Effector memory CD4-positive, alpha-beta T cell (primary cell): ENCODE data around the gene DCLK1.

ENCODE experiments used
- DNase-seq, 3 donors: peaks; one replicate each; pipeline ENCODE4 v3.0.0-alpha.2; 2020
- H3K27ac ChIP-seq: 2 replicates; pipeline ENCODE4 v1.7.0; 2013; ENCODE audit warnings: mild to moderate bottlenecking, low read length, moderate library complexity; ENCODE audit not compliant: insufficient read depth, poor library complexity, severe bottlenecking
- H3K27me3 ChIP-seq: replicated peaks from 2 replicates; pipeline ENCODE4 v1.7.0; 2013; ENCODE audit warnings: mild to moderate bottlenecking, low read length; ENCODE audit not compliant: insufficient read depth, control insufficient read depth, poor library complexity, severe bottlenecking
- H3K36me3 ChIP-seq: 2 replicates; pipeline ENCODE4 v1.7.0; 2013; ENCODE audit warnings: mild to moderate bottlenecking, low read length, moderate library complexity; ENCODE audit not compliant: control insufficient read depth, insufficient read depth
- H3K4me1 ChIP-seq: 2 replicates; pipeline ENCODE4 v1.7.0; 2013; ENCODE audit warnings: low read length, mild to moderate bottlenecking; ENCODE audit not compliant: control insufficient read depth, insufficient read depth, poor library complexity, severe bottlenecking
- H3K4me3 ChIP-seq: 2 replicates; pipeline ENCODE4 v1.7.0; 2013; ENCODE audit warnings: low read length, low read depth, mild to moderate bottlenecking; ENCODE audit not compliant: insufficient read depth, poor library complexity, severe bottlenecking
- H3K9me3 ChIP-seq: 2 replicates; pipeline ENCODE4 v1.7.0; 2013; ENCODE audit warnings: mild to moderate bottlenecking, low read length, moderate library complexity; ENCODE audit not compliant: control insufficient read depth

The DCLK1 gene

GRCh38 chr13:36154567-36155291 lies 23.5 kb upstream of the DCLK1 start:
- Histone ChIP-seq H3K36me3 (no peaks in the 10 kb centered on the region), H3K4me3 (no peak overlapping the region), H3K27me3 (no peaks in the 10 kb centered on the region), H3K27ac (no peak overlapping the region), H3K4me1 (no peaks in the 10 kb centered on the region), H3K9me3 (no peaks in the 10 kb centered on the region)
- no peak for DNase-seq

GRCh38 chr13:36151591-36151990 lies 20.4 kb upstream of the DCLK1 start:
- Histone ChIP-seq H3K9me3 (no peaks in the 10 kb centered on the region), H3K27me3 (no peaks in the 10 kb centered on the region), H3K4me1 (no peaks in the 10 kb centered on the region), H3K27ac (no peak overlapping the region), H3K4me3 (no peak overlapping the region), H3K36me3 (no peaks in the 10 kb centered on the region)
- DNase-seq, result no peak

GRCh38 chr13:36148446-36148845 lies 17.3 kb upstream of the DCLK1 start:
- Histone ChIP-seq H3K27ac (no peak overlapping the region), H3K9me3 (no peaks in the 10 kb centered on the region), H3K36me3 (no peaks in the 10 kb centered on the region), H3K4me1 (no peaks in the 10 kb centered on the region), H3K4me3 (no peak overlapping the region), H3K27me3 (no peaks in the 10 kb centered on the region)
- DNase-seq, result no peak

- Histone ChIP-seq H3K27ac (no peak overlapping the region), H3K36me3 (no peaks in the 10 kb centered on the region), H3K27me3 (no peaks in the 10 kb centered on the region), H3K4me3 (no peak overlapping the region), H3K9me3 (no peaks in the 10 kb centered on the region), H3K4me1 (no peaks in the 10 kb centered on the region)
- DNase-seq, result no peak
Measured at GRCh38 chr13:36147330-36147729, 16.1 kb upstream of the DCLK1 start.

GRCh38 chr13:36146511-36147269 lies 15.5 kb upstream of the DCLK1 start:
- no peak for DNase-seq
- Histone ChIP-seq H3K36me3 (no peaks in the 10 kb centered on the region), H3K4me3 (no peak overlapping the region), H3K9me3 (no peaks in the 10 kb centered on the region), H3K27me3 (no peaks in the 10 kb centered on the region), H3K27ac (no peak overlapping the region), H3K4me1 (no peaks in the 10 kb centered on the region)

GRCh38 chr13:36143738-36144137 lies 12.6 kb upstream of the DCLK1 start:
- Histone ChIP-seq H3K27ac (no peak overlapping the region), H3K9me3 (no peaks in the 10 kb centered on the region), H3K4me1 (no peaks in the 10 kb centered on the region), H3K27me3 (no peaks in the 10 kb centered on the region), H3K4me3 (no peak overlapping the region), H3K36me3 (no peaks in the 10 kb centered on the region)
- no peak for DNase-seq

GRCh38 chr13:36142735-36143134 lies 11.6 kb upstream of the DCLK1 start:
- H3K27me3 ChIP-seq, result no peaks in the 10 kb centered on the region
- no peaks in the 10 kb centered on the region for H3K9me3 ChIP-seq
- DNase-seq, result no peak
- H3K4me3 ChIP-seq, result no peak overlapping the region
- no peaks in the 10 kb centered on the region for H3K4me1 ChIP-seq
- no peaks in the 10 kb centered on the region for H3K36me3 ChIP-seq
- H3K27ac ChIP-seq, result no peak overlapping the region

GRCh38 chr13:36135876-36136275 lies 4.7 kb upstream of the DCLK1 start:
- no peaks in the 10 kb centered on the region for H3K36me3 ChIP-seq
- no peaks in the 10 kb centered on the region for H3K9me3 ChIP-seq
- no peak overlapping the region for H3K4me3 ChIP-seq
- H3K4me1 ChIP-seq, result no peaks in the 10 kb centered on the region
- H3K27me3 ChIP-seq, result no peaks in the 10 kb centered on the region
- DNase-seq, result no peak
- no peak overlapping the region for H3K27ac ChIP-seq

GRCh38 chr13:36134632-36135031 lies 3.5 kb upstream of the DCLK1 start:
- peaks cover under 1% of the 10 kb centered on the region for H3K27me3 ChIP-seq

GRCh38 chr13:36133950-36134626 lies 2.9 kb upstream of the DCLK1 start:
- no peaks in the 10 kb centered on the region for H3K36me3 ChIP-seq
- H3K27ac ChIP-seq, result no peak overlapping the region
- peaks cover 3% of the 10 kb centered on the region for H3K27me3 ChIP-seq
- no peaks in the 10 kb centered on the region for H3K9me3 ChIP-seq
- no peak overlapping the region for H3K4me3 ChIP-seq
- no peak for DNase-seq
- H3K4me1 ChIP-seq, result no peaks in the 10 kb centered on the region

More at GRCh38 chr13:36134632-36135031, 3.5 kb upstream of the DCLK1 start:
- no peaks in the 10 kb centered on the region for H3K9me3 ChIP-seq
- H3K4me1 ChIP-seq, result no peaks in the 10 kb centered on the region
- H3K27ac ChIP-seq, result no peak overlapping the region
- no peaks in the 10 kb centered on the region for H3K36me3 ChIP-seq
- no peak for DNase-seq
- H3K4me3 ChIP-seq, result no peak overlapping the region
